Omental fat pad (tissue), 4 donors: Measurements from ENCODE around the gene FOXP1. TPM values are rescaled to one million over a fixed set of nuclear protein-coding genes. Genes with fewer than 3 reads are reported as not detected.

ENCODE experiments used
- ATAC-seq: fragments of 150-250 bp; one replicate; pipeline ENCODE4 v1.9.1; 2016; ENCODE audit warnings: mild to moderate bottlenecking, moderate library complexity; ENCODE audit not compliant: low FRiP score
- DNase-seq: peaks from one replicate; pipeline ENCODE4 v3.0.0-alpha.2; 2019; ENCODE audit warnings: low spot score
- total RNA-seq, 4 donors: library from RNA; depleted of rRNA; stranded (reverse); fragments of >200 nt; gene quantifications; one replicate each; pipeline ENCODE4 v1.1.0, GENCODE V29; 2016
- TF ChIP-seq, protein P1 (sequence below), 3 donors: fragments of 450-650 bp; IDR thresholded peaks; one replicate each; pipeline ENCODE4 v1.5.1; 2016 to 2017; ENCODE audit warnings: antibody characterized with exemption in 3 of 3, mild to moderate bottlenecking in 3 of 3, moderate library complexity in 2 of 3

FOXP1 gene
- total RNA-seq, 4 donors from 2014 or later, result 72.4 to 128 (median 76.7) TPM

GRCh38 chr3:70933105-70933810 lies 650.3 kb downstream of the FOXP1 start:
- TF ChIP-seq, protein P1, sequence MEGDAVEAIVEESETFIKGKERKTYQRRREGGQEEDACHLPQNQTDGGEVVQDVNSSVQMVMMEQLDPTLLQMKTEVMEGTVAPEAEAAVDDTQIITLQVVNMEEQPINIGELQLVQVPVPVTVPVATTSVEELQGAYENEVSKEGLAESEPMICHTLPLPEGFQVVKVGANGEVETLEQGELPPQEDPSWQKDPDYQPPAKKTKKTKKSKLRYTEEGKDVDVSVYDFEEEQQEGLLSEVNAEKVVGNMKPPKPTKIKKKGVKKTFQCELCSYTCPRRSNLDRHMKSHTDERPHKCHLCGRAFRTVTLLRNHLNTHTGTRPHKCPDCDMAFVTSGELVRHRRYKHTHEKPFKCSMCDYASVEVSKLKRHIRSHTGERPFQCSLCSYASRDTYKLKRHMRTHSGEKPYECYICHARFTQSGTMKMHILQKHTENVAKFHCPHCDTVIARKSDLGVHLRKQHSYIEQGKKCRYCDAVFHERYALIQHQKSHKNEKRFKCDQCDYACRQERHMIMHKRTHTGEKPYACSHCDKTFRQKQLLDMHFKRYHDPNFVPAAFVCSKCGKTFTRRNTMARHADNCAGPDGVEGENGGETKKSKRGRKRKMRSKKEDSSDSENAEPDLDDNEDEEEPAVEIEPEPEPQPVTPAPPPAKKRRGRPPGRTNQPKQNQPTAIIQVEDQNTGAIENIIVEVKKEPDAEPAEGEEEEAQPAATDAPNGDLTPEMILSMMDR (IDR thresholded peaks at IDR 0.05), result no peak
- ATAC-seq, result no peak

GRCh38 chr3:70930066-70930465 lies 653.5 kb downstream of the FOXP1 start:
- ATAC-seq (no peak), DNase-seq (no peak)

More at GRCh38 chr3:70933105-70933810, 650.3 kb downstream of the FOXP1 start:
- no peak for DNase-seq

DNA sequence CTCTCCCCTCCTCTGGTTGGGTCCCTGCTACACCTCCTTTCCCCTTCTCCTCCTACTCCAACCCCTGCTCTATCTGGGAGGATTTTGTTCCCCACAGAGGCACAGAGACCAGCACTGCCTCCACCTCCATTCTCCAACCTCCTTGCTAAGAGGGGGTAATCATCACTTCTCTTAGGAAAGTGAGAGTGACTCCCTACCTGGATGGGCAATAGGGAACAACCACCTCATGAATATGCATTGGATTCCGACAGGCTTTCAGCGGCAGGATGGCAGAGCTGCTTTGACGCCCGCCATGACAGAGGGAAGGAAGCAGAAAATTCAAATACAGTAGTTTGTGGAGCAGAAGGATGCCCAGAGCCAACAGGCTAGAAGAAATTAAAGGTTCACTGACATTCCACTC lies 656.3 kb downstream of the FOXP1 start:
- TF ChIP-seq, protein P1 (IDR thresholded peaks at IDR 0.05), result no peak
- DNase-seq (no peak), ATAC-seq (no peak)

More at GRCh38 chr3:70930066-70930465, 653.5 kb downstream of the FOXP1 start:
- TF ChIP-seq, protein P1 (IDR thresholded peaks at IDR 0.05), result no peak

DNA sequence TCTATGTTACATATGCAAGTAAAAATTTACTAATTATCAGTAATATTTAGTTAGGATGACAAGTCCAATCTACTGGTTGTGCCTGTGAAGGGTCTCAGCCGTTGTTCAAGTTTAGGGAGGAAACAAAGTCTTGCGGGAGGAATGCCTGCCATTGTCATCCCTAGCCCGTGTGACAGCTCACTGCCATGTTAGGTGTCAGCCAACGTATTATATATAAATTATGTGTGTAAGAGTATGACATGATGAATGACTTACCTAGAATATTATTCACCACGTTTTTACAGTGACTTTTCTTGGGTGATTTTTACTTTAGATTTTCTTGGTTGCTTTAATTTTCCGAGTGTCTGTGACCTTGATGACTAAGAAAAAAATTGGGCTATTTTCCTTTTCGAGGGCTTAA lies 656.7 kb downstream of the FOXP1 start:
- DNase-seq (no peak), ATAC-seq (no peak)
- TF ChIP-seq, protein P1 (IDR thresholded peaks at IDR 0.05), result no peak

DNA sequence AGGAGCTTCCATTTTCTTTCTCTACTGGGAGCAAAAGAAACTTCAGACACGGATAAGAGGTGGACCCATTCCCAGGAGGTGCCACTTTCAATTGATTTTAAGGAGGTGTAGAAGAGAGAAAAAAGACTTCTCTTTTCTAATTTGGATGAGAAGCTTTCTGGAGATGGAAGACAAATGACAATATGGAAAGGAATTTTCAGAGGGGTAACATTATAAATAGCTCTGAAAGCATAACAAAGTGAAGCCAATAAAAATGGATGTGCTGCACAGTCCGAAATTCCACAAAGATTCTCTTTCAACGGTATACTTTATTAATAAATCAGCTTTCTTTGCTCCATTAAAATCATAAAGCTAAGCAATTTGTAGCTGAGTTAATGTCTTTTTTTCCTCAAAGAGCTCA lies 663.9 kb downstream of the FOXP1 start:
- TF ChIP-seq, protein P1 (IDR thresholded peaks at IDR 0.05), result no peak
- no peak for ATAC-seq
- DNase-seq, result no peak

DNA sequence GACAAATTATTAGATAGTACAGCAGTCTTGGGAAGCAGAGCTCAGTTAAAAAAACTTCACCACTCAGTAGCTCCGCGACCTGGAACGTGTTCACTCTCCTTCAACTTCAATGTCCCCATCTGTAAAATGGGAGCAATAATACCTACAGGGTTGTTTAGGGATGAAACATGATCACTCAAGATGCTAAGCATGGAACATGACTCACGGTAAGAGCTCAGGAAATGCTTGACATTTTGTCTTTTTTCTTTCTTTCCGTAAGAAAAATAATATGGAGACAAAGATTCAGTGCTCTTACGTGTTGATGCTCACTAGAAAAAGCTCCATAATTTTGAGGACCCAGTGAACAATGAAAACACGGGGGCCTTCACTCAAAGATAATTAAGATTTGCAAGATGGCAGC lies 664.4 kb downstream of the FOXP1 start:
- ATAC-seq (no peak), DNase-seq (no peak)
- TF ChIP-seq, protein P1 (IDR thresholded peaks at IDR 0.05), result no peak
